SU-DHL-6 (cell line): ENCODE results near the gene PODN.

Experiments used
- H2AFZ ChIP-seq: fragments of 200-600 bp; sonication (generic); 2 replicates; pipeline ENCODE4 v1.6.1; 2014; ENCODE audit warnings: low read depth, mild to moderate bottlenecking, moderate library complexity, mixed read lengths, antibody characterized with exemption, low read length; ENCODE audit not compliant: severe bottlenecking
- H3F3A ChIP-seq: fragments of 200-600 bp; shearing (Covaris generic); 2 replicates; pipeline ENCODE4 v1.6.0; 2016; ENCODE audit warnings: antibody characterized with exemption, mild to moderate bottlenecking; ENCODE audit not compliant: insufficient read depth
- H3K27ac ChIP-seq: fragments of 200-600 bp; sonication (generic); 2 replicates; pipeline ENCODE4 v1.5.1; 2016; ENCODE audit warnings: low read depth, mild to moderate bottlenecking, low read length, moderate library complexity, mixed read lengths
- H3K27me3 ChIP-seq: fragments of 200-600 bp; sonication (generic), shearing (Covaris generic); 2 replicates; pipeline ENCODE4 v1.6.0; 2014; ENCODE audit warnings: mild to moderate bottlenecking, low read length
- H3K36me3 ChIP-seq: fragments of 200-600 bp; sonication (generic); 2 replicates; pipeline ENCODE4 v1.6.1; 2014; ENCODE audit warnings: mild to moderate bottlenecking, low read length, mixed read lengths
- H3K4me2 ChIP-seq: fragments of 300-600, 200-600 bp; shearing (Covaris generic), sonication (generic); 2 replicates; pipeline ENCODE4 v1.6.0; 2014; ENCODE audit warnings: low read length, low read depth, mild to moderate bottlenecking; ENCODE audit not compliant: poor library complexity, severe bottlenecking
- H3K4me3 ChIP-seq: fragments of 200-600 bp; sonication (generic); 2 replicates; pipeline ENCODE4 v1.5.1; 2014; ENCODE audit warnings: antibody characterized with exemption, low read length, mild to moderate bottlenecking, mixed read lengths; ENCODE audit not compliant: insufficient read depth, poor library complexity, severe bottlenecking
- H3K79me2 ChIP-seq: fragments of 200-600 bp; sonication (generic); 2 replicates; pipeline ENCODE4 v1.6.1; 2014; ENCODE audit warnings: mild to moderate bottlenecking, low read length, moderate library complexity; ENCODE audit not compliant: insufficient read depth
- H3K9ac ChIP-seq: fragments of 200-600 bp; sonication (generic); 2 replicates; pipeline ENCODE4 v1.7.0; 2014; ENCODE audit warnings: mild to moderate bottlenecking, low read length
- H3K9me2 ChIP-seq: fragments of 200-600 bp; sonication (generic); replicated peaks from 2 replicates; pipeline ENCODE4 v1.6.1; 2014; ENCODE audit warnings: low read length; ENCODE audit not compliant: insufficient read depth
- H3K9me3 ChIP-seq: fragments of 200-600 bp; sonication (generic); 2 replicates; pipeline ENCODE4 v1.6.1; 2014; ENCODE audit warnings: low read length, mixed read lengths; ENCODE audit not compliant: insufficient read depth
- H4K20me1 ChIP-seq: fragments of 200-600 bp; sonication (generic); 2 replicates; pipeline ENCODE4 v1.6.1; 2014; ENCODE audit warnings: low read depth, mild to moderate bottlenecking, antibody characterized with exemption, low read length, moderate library complexity, mixed read lengths
- EZH2phosphoT487 ChIP-seq: fragments of 200-600 bp; sonication (generic), shearing (Covaris generic); conservative IDR thresholded peaks from 2 replicates; pipeline ENCODE4 v1.6.1; 2018; ENCODE audit warnings: mild to moderate bottlenecking, antibody characterized with exemption, low read length, moderate library complexity, mixed read lengths
- TF ChIP-seq, protein P1 (sequence below): fragments of 200-600 bp; sonication (generic); IDR thresholded peaks from one replicate; pipeline ENCODE4 v1.5.1; 2017; ENCODE audit warnings: antibody characterized with exemption, mild to moderate bottlenecking, low read length, moderate library complexity; ENCODE audit not compliant: insufficient read depth, poor library complexity, severe bottlenecking

The PODN gene

DNA sequence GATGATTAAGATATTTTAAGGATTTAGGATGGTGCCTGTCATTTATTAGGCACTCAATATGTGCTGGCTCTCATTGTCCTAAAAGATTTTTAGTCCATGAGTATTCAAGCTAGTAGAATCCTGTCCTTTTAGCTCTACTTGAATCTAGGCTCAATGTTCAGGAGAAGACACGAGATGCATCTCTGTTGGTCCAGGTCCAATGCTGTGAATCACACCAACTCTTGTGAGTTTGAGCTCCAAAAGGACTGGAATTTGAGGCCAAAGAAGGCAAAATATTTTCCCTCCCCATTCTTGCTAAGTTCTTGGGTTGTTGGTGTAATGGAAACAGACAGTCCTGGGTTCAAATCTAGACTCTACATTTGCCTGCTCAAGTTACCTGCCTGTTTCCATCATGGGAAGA lies 1.4 kb upstream of the PODN start:
- H3K27me3 ChIP-seq = no peaks in the 10 kb centered on the region
- no peaks in the 10 kb centered on the region for H3F3A ChIP-seq
- H2AFZ ChIP-seq = no peak overlapping the region
- no peaks in the 10 kb centered on the region for H3K9me2 ChIP-seq
- H3K36me3 ChIP-seq = no peaks in the 10 kb centered on the region
- H3K9me3 ChIP-seq = no peaks in the 10 kb centered on the region
- H3K9ac ChIP-seq = no peak overlapping the region
- H3K79me2 ChIP-seq = no peaks in the 10 kb centered on the region
- H3K4me2 ChIP-seq = no peak overlapping the region
- H3K27ac ChIP-seq = no peak overlapping the region
- H3K4me3 ChIP-seq = no peak overlapping the region
- no peak for TF ChIP-seq EZH2phosphoT487
- TF ChIP-seq, protein P1, sequence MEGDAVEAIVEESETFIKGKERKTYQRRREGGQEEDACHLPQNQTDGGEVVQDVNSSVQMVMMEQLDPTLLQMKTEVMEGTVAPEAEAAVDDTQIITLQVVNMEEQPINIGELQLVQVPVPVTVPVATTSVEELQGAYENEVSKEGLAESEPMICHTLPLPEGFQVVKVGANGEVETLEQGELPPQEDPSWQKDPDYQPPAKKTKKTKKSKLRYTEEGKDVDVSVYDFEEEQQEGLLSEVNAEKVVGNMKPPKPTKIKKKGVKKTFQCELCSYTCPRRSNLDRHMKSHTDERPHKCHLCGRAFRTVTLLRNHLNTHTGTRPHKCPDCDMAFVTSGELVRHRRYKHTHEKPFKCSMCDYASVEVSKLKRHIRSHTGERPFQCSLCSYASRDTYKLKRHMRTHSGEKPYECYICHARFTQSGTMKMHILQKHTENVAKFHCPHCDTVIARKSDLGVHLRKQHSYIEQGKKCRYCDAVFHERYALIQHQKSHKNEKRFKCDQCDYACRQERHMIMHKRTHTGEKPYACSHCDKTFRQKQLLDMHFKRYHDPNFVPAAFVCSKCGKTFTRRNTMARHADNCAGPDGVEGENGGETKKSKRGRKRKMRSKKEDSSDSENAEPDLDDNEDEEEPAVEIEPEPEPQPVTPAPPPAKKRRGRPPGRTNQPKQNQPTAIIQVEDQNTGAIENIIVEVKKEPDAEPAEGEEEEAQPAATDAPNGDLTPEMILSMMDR = no peak
- no peaks in the 10 kb centered on the region for H4K20me1 ChIP-seq

GRCh38 chr1:53061123-53061858 lies 722 bp upstream of the PODN start:
- H3F3A ChIP-seq = no peaks in the 10 kb centered on the region
- H3K9me3 ChIP-seq = no peaks in the 10 kb centered on the region
- no peaks in the 10 kb centered on the region for H3K27me3 ChIP-seq
- H3K36me3 ChIP-seq = no peaks in the 10 kb centered on the region
- H3K4me2 ChIP-seq = no peak overlapping the region
- no peaks in the 10 kb centered on the region for H3K79me2 ChIP-seq
- H3K4me3 ChIP-seq = no peak overlapping the region
- no peaks in the 10 kb centered on the region for H4K20me1 ChIP-seq
- H3K27ac ChIP-seq = no peak overlapping the region
- no peaks in the 10 kb centered on the region for H3K9me2 ChIP-seq
- H3K9ac ChIP-seq = no peak overlapping the region
- TF ChIP-seq, protein P1 = no peak
- TF ChIP-seq EZH2phosphoT487 = no peak
- H2AFZ ChIP-seq = no peak overlapping the region

DNA sequence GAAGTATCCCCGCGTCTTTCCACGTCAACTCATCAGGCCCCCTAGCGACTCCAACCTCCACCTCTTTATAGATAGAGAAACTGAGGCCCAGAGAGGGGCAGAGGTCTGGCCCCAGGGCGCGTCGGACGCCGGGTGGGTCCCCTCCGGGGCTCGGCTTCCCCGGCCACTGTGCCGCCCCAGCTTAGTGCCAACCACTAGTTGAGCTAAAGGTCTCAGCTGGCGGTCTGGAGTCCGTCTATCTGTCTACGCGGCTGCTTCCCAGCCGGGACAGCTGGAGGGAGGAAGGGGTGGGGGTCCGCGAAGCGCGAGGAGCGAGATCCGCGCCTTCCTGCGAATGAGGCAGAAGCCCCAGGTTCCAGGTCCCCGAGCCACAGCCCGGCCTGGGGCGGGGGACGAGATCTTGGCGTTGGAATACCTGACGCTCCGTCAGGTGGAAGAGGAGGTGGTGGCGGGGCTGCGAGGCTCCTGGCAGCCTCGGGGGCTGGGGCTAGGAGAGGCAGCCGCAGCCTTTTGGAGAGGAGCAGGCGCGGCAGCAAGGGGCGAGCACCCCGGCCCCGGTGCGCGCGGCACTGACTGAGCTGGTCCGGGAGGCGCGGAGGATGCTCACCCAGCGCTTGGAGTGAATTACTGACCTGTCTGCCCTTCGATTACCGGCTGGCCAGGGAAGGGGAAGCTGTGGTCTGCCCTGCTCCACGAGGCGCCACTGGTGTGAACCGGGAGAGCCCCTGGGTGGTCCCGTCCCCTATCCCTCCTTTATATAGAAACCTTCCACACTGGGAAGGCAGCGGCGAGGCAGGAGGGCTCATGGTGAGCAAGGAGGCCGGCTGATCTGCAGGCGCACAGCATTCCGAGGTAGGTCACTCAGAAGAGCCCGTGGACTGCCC lies 937 bp downstream of the PODN start:
- H3K4me3 ChIP-seq = no peak overlapping the region
- no peaks in the 10 kb centered on the region for H3K27me3 ChIP-seq
- no peaks in the 10 kb centered on the region for H4K20me1 ChIP-seq
- H3K79me2 ChIP-seq = no peaks in the 10 kb centered on the region
- H3K9me3 ChIP-seq = no peaks in the 10 kb centered on the region
- no peak overlapping the region for H3K9ac ChIP-seq
- TF ChIP-seq EZH2phosphoT487 = no peak
- TF ChIP-seq, protein P1 = no peak
- no peaks in the 10 kb centered on the region for H3K36me3 ChIP-seq
- H2AFZ ChIP-seq = no peak overlapping the region
- no peaks in the 10 kb centered on the region for H3K9me2 ChIP-seq
- no peak overlapping the region for H3K4me2 ChIP-seq
- H3K27ac ChIP-seq = no peak overlapping the region
- H3F3A ChIP-seq = no peaks in the 10 kb centered on the region
